ENCODE data around the gene RTN4IP1.

RTN4IP1 gene

GRCh38 chr6:106629103-106629858, at the start of gene RTN4IP1, which contains the start of gene QRSL1:
Gene RTN4IP1, minus strand, starts transcription at chr6:106629498. Its CDS starts 477 bp downstream, at chr6:106629021.
Gene QRSL1, plus strand, starts transcription at chr6:106629578. Its CDS starts 104 bp downstream, at chr6:106629682.
- peak; percentile 69 for DNase-seq (ENCODE audit: low read depth)

GRCh38 chr6:106677282-106677681, 48.0 kb upstream of the RTN4IP1 start:
- DNase-seq (ENCODE audit: low read depth) = no peak

- DNase-seq (ENCODE audit: low read depth) = no peak
Measured at GRCh38 chr6:106674541-106675229, 45.4 kb upstream of the RTN4IP1 start.

- DNase-seq (ENCODE audit: low read depth) = no peak
Measured at GRCh38 chr6:106671651-106672050, 42.4 kb upstream of the RTN4IP1 start.

GRCh38 chr6:106670236-106670635, 40.9 kb upstream of the RTN4IP1 start:
- DNase-seq (ENCODE audit: low read depth) = no peak

- DNase-seq (ENCODE audit: low read depth) = no peak
Measured at GRCh38 chr6:106667022-106667402, 37.7 kb upstream of the RTN4IP1 start.

- no peak for DNase-seq (ENCODE audit: low read depth)
Measured at GRCh38 chr6:106666282-106667021, 37.2 kb upstream of the RTN4IP1 start.

- no peak for DNase-seq (ENCODE audit: low read depth)
Measured at GRCh38 chr6:106662458-106662857, 33.2 kb upstream of the RTN4IP1 start.

GRCh38 chr6:106659859-106660258, 30.6 kb upstream of the RTN4IP1 start:
- DNase-seq (ENCODE audit: low read depth) = no peak

GRCh38 chr6:106658469-106658868, 29.2 kb upstream of the RTN4IP1 start:
- DNase-seq (ENCODE audit: low read depth) = no peak

- DNase-seq (ENCODE audit: low read depth) = no peak
Measured at GRCh38 chr6:106648651-106649308, 19.5 kb upstream of the RTN4IP1 start.

- no peak for DNase-seq (ENCODE audit: low read depth)
Measured at GRCh38 chr6:106643061-106643460, 13.8 kb upstream of the RTN4IP1 start.

GRCh38 chr6:106642476-106642875, 13.2 kb upstream of the RTN4IP1 start:
- DNase-seq (ENCODE audit: low read depth) = no peak

- DNase-seq (ENCODE audit: low read depth) = no peak
Measured at GRCh38 chr6:106639812-106640211, 10.5 kb upstream of the RTN4IP1 start.

- no peak for DNase-seq (ENCODE audit: low read depth)
Measured at GRCh38 chr6:106637717-106638341, 8.5 kb upstream of the RTN4IP1 start.

- no peak for DNase-seq (ENCODE audit: low read depth)
Measured at GRCh38 chr6:106637051-106637716, 7.9 kb upstream of the RTN4IP1 start.

- DNase-seq (ENCODE audit: low read depth) = no peak
Measured at GRCh38 chr6:106634565-106634964, 5.3 kb upstream of the RTN4IP1 start.

GRCh38 chr6:106631346-106631745, 2.0 kb upstream of the RTN4IP1 start:
- DNase-seq (ENCODE audit: low read depth) = no peak

- DNase-seq (ENCODE audit: low read depth) = no peak
Measured at GRCh38 chr6:106630366-106630765, 1.1 kb upstream of the RTN4IP1 start.

- DNase-seq (ENCODE audit: low read depth) = no peak
Measured at GRCh38 chr6:106629859-106630163, 513 bp upstream of the RTN4IP1 start.

- DNase-seq (ENCODE audit: low read depth) = no peak
Measured at GRCh38 chr6:106628658-106629102, 618 bp downstream of the RTN4IP1 start.

All from activated T-helper 1 cell treated with Interleukin-2 at 50 U/mL for 16 hours (primary cell).